ENCODE results near the gene MYL6. TPM values are rescaled to one million over a fixed set of nuclear protein-coding genes. Genes with fewer than 3 reads are reported as not detected.
A peak's percentile ranks its signal among the peaks of the same experiment; 100 is the strongest.

Gene MYL6
- total RNA-seq, 1 donor from 2014 or later, result 924 TPM

DNA sequence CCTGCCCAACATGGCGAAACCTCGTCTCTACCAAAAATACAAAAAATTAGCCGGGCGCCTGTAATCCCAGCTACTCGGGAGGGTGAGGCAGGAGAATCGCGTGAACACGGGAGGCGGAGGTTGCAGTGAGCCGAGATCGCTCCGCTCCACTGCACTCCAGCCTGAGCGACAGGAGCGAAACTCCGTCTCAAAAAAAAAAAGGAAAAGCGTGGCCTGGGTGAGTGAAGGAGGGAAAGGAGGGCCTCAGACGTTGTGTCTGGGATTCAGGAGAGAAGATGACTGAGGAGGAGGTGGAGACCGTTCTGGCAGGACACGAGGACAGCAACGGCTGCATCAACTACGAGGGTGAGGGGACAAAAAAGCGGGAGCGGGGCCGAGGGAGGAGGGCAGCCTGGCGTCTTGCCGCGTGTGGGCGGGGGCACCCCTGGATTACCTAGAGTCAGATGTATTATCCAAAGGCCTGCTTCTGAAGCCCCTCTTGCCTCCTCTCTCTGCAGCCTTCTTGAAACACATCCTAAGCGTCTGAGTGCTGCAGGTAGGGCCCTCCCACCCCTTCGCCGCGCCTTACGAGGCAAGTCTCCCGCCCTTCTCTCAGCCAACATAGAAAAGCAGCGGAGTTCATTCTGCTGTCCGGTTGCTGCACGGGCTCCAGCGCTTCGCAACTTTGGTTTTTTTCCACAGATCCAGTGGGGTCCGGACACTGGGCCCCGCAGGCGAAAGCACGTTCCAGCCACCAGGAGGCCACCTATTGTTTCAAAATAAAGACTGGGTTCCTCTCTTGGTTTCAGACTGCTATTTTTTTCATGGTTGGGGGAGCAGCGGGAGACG lies 744 bp upstream of the MYL6 start:
- no peaks in the 10 kb centered on the region for H3K9me3 Mint-ChIP-seq
- peak; percentile 71 for TF ChIP-seq CTCF (conservative IDR thresholded peaks at IDR 0.05)
- peak overlapping the region; percentile 99 for H3K27ac Mint-ChIP-seq (ENCODE audit: unreplicated experiment)
- H3K36me3 Mint-ChIP-seq (ENCODE audit: low read depth), result peaks cover 29% of the 10 kb centered on the region
- peak; percentile 61 for DNase-seq (ENCODE audit: low read depth, low spot score)
- peaks cover 80% of the 10 kb centered on the region for H3K4me1 Mint-ChIP-seq
- peaks cover 8% of the 10 kb centered on the region for H3K27me3 Mint-ChIP-seq (ENCODE audit: low read depth)
- H3K4me3 Mint-ChIP-seq, result peak overlapping the region; percentile 95

- peaks cover 15% of the 10 kb centered on the region for H3K27me3 Mint-ChIP-seq (ENCODE audit: low read depth)
- H3K9me3 Mint-ChIP-seq, result no peaks in the 10 kb centered on the region
- peak overlapping the region; percentile 95 for H3K4me3 Mint-ChIP-seq
- peaks cover 37% of the 10 kb centered on the region for H3K36me3 Mint-ChIP-seq (ENCODE audit: low read depth)
- H3K4me1 Mint-ChIP-seq, result peaks cover 70% of the 10 kb centered on the region
- no peak for TF ChIP-seq CTCF (conservative IDR thresholded peaks at IDR 0.05)
- H3K27ac Mint-ChIP-seq (ENCODE audit: unreplicated experiment), result peak overlapping the region; percentile 99
- DNase-seq (ENCODE audit: low read depth, low spot score), result peak; percentile 43
Observed at GRCh38 chr12:56158926-56159461, 835 bp downstream of the MYL6 start.

DNA sequence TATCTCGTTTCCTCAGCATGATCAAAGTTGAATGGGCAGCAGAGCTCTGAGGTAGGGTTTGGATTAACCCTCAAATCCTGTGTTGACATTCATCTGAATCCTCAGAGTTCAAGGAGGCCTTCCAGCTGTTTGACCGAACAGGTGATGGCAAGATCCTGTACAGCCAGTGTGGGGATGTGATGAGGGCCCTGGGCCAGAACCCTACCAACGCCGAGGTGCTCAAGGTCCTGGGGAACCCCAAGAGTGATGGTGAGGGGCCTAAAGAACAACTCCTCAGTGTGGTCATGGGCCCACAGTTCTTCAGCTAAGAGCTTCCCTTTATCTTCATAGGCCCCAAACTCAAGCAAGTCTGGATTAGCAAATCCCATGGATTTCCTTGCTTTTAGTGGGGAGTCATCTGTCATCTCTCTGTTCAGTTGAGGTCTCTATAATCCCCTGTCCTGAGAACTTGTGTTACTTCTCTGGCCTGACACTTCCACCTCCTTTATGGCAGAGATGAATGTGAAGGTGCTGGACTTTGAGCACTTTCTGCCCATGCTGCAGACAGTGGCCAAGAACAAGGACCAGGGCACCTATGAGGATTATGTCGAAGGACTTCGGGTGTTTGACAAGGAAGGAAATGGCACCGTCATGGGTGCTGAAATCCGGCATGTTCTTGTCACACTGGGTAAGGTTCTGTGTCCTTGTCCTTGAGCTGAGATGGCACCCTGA lies 1.5 kb downstream of the MYL6 start:
- peak overlapping the region; percentile 99 for H3K27ac Mint-ChIP-seq (ENCODE audit: unreplicated experiment)
- TF ChIP-seq CTCF (conservative IDR thresholded peaks at IDR 0.05), result no peak
- H3K4me1 Mint-ChIP-seq, result peaks cover 66% of the 10 kb centered on the region
- no peak for DNase-seq (ENCODE audit: low read depth, low spot score)
- H3K36me3 Mint-ChIP-seq (ENCODE audit: low read depth), result peaks cover 37% of the 10 kb centered on the region
- peaks cover 18% of the 10 kb centered on the region for H3K27me3 Mint-ChIP-seq (ENCODE audit: low read depth)
- peak overlapping the region; percentile 95 for H3K4me3 Mint-ChIP-seq
- no peaks in the 10 kb centered on the region for H3K9me3 Mint-ChIP-seq

GRCh38 chr12:56160193-56160763 lies 2.1 kb downstream of the MYL6 start:
- TF ChIP-seq CTCF (conservative IDR thresholded peaks at IDR 0.05), result no peak
- Mint-ChIP-seq H3K27ac (ENCODE audit: unreplicated experiment) (peak overlapping the region; percentile 51), H3K4me1 (peaks cover 60% of the 10 kb centered on the region), H3K27me3 (ENCODE audit: low read depth) (peaks cover 18% of the 10 kb centered on the region), H3K9me3 (no peaks in the 10 kb centered on the region), H3K4me3 (peak overlapping the region; percentile 95), H3K36me3 (ENCODE audit: low read depth) (peaks cover 34% of the 10 kb centered on the region)
- no peak for DNase-seq (ENCODE audit: low read depth, low spot score)

DNA sequence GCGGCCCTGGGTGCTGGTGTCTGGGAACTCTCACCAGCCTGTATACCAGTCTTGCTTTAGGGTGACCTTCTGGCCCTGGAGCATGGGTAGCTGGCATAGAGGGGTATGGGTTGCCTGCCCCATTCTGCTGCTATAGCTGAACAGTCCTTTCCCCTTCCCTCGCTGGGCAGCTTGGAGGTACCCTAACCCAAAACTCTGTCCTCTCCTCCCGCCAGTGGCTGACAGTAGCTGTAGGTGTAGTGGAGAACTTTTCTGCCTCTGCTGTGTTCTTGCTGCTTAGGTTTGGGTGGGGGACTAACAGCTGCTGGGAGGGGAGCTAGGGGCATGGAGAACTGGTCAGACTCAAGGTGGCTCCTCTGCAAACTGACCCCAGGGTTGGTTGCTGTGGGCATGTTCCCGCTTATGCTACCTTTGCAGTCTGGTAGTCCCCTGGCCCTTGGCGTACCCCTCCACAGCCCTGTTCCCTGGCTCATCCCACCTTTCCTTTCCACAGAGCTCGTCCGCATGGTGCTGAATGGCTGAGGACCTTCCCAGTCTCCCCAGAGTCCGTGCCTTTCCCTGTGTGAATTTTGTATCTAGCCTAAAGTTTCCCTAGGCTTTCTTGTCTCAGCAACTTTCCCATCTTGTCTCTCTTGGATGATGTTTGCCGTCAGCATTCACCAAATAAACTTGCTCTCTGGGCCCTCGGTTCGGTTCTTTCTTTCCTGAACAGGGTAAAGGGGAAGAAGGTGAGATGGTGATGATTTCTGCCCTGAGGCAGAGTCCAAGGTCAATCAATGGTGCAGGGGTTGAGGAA lies 2.9 kb downstream of the MYL6 start:
- Mint-ChIP-seq H3K27ac (ENCODE audit: unreplicated experiment) (peak overlapping the region; percentile 60), H3K4me3 (peak overlapping the region; percentile 95), H3K4me1 (peaks cover 55% of the 10 kb centered on the region), H3K9me3 (no peaks in the 10 kb centered on the region), H3K27me3 (ENCODE audit: low read depth) (peaks cover 18% of the 10 kb centered on the region), H3K36me3 (ENCODE audit: low read depth) (peaks cover 34% of the 10 kb centered on the region)
- DNase-seq (ENCODE audit: low read depth, low spot score), result no peak
- TF ChIP-seq CTCF (conservative IDR thresholded peaks at IDR 0.05), result no peak

All from neural crest cell (in vitro differentiated cells).